GM18861 (cell line): ENCODE data around the gene ASIP.
A peak's percentile ranks its signal among the peaks of the same experiment; 100 is the strongest.
"Not testable (repeated sequence)": the region's sequence is repeated elsewhere in the genome, so short reads cannot be mapped to it uniquely, and the experiment has no call there.

ENCODE experiments used
- ATAC-seq: cut with Tn5 transposase; IDR thresholded peaks from one replicate; pipeline ENCODE4 v1.9.1; 2021; ENCODE audit not compliant: unreplicated experiment

The ASIP gene

GRCh38 chr20:34283844-34284243 lies 42.6 kb downstream of the ASIP start:
- ATAC-seq, result no peak

GRCh38 chr20:34285450-34285849 lies 44.2 kb downstream of the ASIP start:
- no peak for ATAC-seq

DNA sequence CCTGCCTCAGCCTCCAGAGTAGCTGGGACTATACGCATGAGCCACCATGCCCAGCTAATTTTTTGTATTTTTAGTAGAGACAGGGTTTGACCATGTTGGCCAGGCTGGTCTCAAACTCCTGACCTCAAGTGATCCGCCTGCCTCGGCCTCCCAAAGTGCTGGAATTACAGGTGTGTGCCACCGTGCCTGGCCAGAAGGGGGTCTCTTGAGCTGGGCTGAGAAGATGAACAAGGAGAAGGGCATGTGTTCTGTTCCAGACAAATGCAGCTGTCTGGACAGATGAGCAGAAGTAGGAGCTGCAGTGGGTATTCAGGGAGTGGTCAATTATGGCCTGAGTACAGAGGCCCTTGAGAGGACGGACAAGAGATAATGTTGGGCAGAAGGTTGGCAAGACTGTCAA lies 46.3 kb downstream of the ASIP start:
- ATAC-seq, result not testable (repeated sequence)

DNA sequence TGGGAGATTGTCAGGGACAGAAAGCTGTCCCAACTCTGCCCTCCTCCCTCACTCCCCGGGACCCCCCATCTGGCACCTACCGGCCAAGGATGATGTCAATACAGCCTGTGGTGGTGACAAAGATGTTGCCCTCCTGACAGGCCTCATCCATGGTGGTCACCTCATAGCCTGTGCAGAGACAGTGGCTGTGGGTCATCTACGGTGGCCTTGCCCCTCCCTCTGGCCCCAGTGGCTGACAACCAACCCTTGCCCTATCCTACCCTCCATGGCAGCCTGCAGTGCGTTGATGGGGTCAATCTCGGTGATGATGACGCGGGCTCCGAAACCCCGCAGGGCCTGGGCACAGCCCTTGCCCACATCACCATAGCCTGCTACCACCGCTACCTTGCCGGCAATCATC lies 49.2 kb downstream of the ASIP start:
- ATAC-seq, result no peak

DNA sequence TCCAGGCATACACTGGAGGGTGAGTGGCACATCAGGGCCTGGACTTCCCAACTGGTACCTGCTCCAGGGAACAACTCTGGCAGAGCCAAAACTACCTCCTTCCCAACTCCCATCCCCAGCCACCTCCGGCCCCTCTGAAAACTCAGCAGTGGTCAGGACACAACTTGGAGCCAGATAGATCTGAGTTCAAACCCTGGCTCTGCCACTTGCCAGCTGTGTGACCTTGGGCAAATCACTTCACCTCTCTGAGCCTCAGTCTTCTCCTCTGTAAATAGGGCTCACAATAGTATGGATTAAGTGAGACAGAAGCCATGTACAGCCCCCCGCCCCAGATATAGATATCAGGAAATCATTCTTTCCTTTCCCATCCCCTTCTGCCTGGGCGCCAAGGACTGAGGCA lies 51.3 kb downstream of the ASIP start:
- no peak for ATAC-seq

- no peak for ATAC-seq
Observed at GRCh38 chr20:34293119-34293518, 51.9 kb downstream of the ASIP start.

DNA sequence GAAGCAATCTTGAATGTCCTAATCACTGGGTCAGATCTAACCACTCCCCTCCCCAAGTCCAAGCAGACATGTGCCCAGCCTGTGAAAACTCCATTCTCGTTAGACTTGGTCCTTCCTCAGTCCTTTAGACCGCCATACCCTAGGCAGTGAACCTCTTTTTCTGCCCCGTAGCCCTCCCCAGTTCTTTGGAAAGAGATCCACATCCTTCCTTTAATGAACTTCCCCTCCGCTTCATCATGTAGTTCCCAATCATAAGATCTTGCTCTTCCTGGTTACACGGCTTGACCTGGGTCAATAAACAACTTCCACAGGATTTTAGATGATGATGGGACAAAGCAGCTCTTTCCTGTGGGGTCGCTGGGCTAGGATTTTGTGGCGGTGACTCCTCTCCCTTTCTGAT lies 52.4 kb downstream of the ASIP start:
- ATAC-seq, result no peak

GRCh38 chr20:34294563-34294962 lies 53.3 kb downstream of the ASIP start:
- ATAC-seq, result no peak

DNA sequence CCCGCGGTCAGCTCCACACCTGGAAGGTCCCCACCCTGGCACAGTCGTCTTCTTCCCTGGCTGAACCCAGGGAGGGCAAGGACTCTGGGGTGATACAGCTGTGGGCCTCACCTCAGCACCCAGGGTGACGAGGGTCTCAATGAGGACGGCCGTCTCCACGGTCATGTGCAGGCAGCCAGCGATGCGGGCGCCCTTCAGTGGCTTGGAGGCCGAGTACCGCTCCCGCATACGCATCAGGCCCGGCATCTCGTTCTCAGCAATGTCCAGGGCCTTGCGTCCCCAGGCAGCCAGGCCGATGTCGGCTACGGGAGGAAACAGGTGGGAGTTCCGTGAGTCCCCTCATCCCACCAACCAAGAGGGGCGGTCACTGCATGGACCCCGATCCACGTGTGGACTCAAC lies 54.1 kb downstream of the ASIP start:
- no peak for ATAC-seq

DNA sequence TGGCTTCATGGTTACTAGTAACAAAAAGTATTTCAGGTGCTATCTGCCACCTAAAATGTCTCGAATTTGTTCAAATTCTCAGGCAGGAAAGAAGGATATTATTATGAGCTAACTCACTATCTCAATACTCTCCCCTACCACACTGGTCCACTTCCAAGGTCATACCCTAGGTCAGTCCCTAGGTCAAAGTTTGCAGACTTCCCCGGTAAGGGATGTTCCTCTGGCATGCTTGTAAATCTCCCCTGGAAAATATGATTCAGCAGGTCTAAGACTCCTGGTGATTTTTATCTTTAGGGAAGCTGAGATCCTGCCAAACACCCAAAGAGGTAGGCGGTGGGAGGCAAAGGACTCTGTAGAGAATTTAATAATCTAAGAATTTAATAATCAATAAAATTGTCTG lies 55.2 kb downstream of the ASIP start:
- no peak for ATAC-seq

- ATAC-seq, result not testable (repeated sequence)
Observed at GRCh38 chr20:34298294-34298784, 57.1 kb downstream of the ASIP start.

GRCh38 chr20:34299556-34300255 lies 58.5 kb downstream of the ASIP start:
- no peak for ATAC-seq

DNA sequence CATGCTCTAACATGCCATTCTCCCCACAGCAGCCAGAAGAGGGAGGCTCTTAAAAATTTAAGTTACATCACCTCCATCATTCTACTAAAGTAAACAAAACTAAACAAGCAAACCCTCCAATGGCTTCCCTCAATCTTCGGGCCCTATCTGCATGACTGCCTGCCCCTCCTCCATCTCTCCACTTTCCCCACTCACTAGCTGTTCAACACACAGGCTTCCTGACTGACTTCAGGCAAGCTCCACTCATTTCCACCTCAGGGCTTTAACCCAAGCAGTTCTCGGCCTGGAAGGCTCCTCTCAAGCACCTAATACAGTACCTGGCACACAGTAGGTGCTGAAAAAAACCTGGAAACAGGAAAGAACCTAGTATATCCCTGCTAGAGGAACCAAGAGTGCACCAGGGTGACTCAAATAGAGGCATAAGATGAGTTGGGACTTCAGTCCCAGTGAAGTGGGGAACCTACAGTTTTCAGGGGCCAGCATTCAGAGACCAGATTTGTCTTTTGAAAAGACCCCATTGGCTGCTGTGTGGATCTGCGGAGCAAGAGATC lies 59.1 kb downstream of the ASIP start:
- ATAC-seq, result no peak

DNA sequence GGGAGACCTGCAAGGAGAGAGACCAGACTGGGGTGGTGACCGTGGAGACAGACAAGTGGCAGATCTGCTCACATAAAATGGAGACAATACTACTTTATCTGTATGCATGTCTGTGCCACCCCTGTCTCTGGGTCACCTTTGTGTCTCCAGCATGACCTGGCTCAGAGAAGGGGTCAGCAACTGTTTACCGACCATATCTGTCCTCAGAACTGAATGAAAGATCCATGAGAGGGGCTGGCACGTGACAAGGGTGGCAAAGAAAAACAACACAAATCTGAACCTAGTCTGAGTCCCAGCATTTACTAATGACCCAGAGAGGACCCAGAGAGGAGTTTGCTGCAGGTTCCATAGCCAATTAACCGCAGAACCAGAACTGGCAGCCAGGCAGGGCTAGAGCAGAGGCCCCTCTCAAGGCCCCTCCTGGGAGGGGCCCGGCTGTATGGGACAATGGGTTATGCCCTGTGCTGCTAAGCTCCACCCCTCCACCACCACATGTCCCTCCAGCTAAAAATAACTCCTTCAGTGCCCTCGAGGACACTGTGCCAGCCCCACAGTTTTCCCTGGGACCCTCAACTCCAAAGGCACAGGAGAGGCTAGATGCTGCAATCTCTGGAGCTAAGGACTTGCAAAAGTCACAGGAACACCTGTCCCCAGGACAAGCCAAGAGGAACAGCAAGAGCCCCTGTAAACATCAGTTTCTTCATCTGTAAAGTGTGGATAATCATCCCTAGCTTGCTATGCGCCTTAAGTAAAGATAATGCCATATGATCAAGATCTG lies 59.8 kb downstream of the ASIP start:
- ATAC-seq, result no peak

DNA sequence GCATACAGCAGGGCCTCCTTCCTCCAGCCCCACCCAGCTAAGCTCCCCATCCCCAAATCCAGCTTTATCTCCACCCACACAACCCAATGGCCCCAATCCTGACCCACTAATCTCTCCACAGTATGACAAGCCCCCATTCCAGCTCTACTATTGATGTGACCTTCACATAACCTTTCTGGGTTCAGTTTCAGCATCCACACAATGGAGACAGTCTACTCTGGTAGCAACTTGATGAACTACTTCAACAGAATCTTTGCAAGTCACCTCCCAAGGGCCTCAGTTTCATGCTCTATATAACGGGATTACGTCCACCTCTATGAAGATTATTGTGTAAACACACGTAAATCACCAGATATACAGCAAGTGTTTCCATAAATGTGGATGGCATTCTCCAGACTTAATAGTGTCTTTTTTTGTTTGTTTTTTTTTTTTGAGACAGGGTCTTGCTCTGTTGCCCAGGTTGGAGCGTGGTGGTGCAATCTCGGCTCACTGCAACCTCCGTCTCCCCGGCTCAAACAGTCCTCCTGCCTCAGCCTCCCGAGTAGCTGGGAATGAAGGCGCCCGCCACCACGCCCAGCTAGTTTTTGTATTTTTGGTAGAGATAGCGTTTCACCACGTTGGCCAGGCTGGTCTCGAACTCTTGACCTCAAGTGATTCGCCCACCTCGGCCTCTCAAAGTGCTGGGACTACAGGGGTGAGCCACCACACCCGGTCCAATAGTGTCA lies 60.5 kb downstream of the ASIP start:
- ATAC-seq, result no peak

GRCh38 chr20:34302312-34302722 lies 61.1 kb downstream of the ASIP start:
- no peak for ATAC-seq

DNA sequence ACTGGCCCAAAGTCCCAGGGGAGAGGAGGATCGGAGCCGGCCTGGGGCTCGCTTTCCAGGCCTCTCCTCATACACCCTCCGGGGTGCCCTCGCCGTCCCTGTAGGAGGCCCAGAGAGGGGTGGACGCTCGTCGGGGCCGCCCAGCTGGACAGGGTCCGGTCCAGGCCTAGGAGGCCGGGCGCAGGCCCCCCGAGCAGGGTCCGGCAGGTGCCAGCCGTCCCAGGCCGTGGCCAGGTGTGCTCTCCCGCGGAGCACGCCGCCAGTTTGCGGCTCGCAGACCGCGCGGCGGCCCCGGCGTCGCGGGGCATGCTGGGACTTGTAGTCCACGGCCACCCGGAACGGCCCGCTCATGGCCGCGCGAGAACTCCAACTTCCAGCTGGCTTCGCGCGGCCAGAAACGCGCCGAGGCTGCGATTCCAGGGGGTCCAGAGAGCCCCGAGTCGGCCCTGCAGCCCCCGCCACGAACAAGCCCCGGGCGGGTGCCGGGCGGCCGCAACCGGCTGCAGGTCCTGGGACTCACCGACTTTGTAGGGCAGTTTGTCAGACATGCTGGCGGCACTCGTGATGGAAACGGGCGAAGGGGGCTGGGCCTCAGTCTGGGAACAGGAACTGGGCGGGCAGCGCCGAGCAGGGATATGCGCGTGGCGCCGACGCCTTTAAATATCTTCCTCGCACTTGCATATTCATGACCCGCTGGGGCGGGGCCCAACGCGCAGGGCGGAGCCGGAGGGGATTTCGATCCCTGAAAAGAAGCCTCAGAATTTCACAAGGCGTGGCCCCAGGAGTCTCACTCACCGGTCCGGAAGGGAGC lies 61.7 kb downstream of the ASIP start, which contains the start of gene AHCY:
Gene AHCY, minus strand, starts transcription at position 633 of the 811 bp plus-strand sequence. Its CDS starts 85 bp downstream, at position 548.
- peak; percentile 88 for ATAC-seq

DNA sequence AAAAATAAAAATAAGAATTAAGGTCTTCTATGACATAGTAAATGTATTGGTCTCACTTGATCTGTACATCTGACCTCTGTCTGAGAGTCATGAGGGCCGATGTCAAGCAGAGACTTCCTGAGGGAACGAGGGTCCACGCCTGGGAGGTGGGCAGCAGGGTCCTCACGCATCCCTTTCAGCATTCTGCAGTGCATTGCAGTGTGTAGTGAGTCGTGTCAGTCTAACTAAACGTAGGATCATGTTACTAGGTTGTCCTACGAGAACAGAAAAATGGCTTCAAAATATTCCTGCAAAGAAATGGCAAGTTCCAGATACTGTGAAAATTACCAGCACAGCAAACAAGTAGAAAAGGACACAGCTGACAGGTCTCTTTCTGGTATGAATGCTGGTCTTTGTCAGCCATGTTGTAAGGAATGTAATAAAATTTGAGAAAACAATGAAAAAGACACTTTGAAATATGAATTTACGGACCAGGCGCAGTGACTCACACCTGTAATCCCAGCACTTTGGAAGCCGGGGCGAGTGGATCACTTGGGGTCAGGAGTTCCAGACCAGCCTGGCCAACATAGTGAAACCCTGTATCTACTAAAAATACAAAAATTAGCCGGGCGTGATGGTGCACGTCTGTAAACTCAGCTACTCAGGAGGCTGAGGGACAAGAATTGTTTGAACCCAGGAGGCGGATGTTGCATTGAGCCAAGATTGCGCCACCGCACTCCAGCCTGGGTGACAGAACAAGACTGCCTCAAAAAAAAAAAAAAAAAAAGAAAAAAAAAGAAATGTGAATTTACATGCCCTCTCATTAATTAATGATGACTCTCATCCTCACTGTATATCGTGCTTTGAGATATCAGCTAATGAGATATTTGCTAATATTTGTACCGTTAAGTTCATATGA lies 64.4 kb downstream of the ASIP start:
- ATAC-seq, result no peak

DNA sequence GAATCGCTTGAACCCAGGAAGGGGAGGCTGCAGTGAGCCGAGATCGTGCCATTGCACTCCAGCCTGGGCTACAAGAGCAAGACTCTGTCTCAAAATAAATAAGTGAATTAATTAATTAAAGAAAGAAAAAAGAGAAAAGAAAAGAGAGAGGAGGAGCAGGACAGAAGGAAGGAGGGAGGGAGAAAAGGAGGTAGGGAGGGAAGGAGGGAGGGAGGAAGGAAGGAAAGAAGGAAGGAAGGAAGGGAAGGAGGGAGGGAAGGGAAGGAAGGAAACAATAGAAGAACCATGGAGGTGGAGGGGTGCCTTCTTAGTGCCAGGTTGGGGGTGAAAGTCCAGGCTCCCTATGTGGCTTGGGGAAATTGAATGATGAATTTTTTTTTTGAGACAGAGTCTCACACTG lies 68.5 kb downstream of the ASIP start:
- no peak for ATAC-seq
